Renal cortex interstitium (tissue), 11 donors: ENCODE measurements around the gene WNT5A. TPM values are rescaled to one million over a fixed set of nuclear protein-coding genes. Genes with fewer than 3 reads are reported as not detected.
A peak's percentile ranks its signal among the peaks of the same experiment; 100 is the strongest.

ENCODE experiments used
- DNase-seq, 11 donors: peaks; one replicate each; pipeline ENCODE4 v3.0.0-alpha.2; 2013; ENCODE audit warnings: low read depth in 9 of 11, low spot score in 4 of 11; ENCODE audit errors: extremely low read depth in 1 of 11
- polyA plus RNA-seq, 3 donors: library from polyadenylated mRNA; unstranded; fragments of 120-200 nt; gene quantifications; one replicate each; pipeline ENCODE4 v1.2.1, GENCODE V29; 2013; ENCODE audit not compliant: insufficient read length in 3 of 3

Gene WNT5A
- polyA plus RNA-seq, 3 donors: 31.6 to 44.3 (median 39.9) TPM

DNA sequence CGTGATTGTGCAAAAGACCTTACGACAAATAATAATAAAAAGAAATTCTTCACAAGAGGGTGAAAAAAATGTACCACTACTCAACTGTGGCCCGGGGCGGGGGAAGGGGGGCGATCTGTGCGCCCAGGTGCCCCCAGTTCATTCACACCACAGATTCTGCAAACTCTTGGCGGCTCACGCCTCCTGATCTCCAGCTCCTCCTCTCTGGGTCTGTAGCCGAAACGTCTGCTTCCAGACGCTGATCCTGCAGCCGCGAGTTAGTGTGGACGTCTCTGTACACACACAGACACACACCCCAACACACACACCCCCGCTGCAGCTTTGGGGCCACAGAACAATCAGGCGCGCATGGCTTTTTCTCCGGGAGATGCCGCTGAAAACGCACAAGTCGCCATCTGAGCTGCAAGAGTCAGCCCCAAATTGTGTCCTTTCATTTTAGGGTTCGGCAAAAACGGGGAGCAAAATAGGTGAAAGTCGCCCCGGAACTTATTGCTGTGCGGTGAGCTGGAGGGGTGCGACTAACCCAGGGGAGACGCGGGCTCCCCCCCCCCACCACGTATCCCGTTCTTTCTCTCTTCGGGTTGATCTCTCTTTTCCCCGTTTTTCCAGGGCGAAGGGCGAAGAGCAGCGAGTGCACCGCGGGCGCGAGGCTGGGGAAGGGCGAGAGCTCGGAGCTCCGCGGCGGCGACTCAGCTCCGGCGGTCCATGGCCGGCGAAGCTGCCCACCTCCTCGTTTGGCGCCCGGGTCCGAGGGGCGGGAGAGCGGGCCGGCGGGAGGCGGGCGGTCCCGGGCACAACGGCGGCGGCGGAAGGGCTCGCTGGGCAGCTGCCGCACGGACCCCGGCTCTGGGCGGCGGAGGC is 505 bp upstream of the WNT5A start:
- DNase-seq: peak in 1 of 11 donors; percentile 43

DNA sequence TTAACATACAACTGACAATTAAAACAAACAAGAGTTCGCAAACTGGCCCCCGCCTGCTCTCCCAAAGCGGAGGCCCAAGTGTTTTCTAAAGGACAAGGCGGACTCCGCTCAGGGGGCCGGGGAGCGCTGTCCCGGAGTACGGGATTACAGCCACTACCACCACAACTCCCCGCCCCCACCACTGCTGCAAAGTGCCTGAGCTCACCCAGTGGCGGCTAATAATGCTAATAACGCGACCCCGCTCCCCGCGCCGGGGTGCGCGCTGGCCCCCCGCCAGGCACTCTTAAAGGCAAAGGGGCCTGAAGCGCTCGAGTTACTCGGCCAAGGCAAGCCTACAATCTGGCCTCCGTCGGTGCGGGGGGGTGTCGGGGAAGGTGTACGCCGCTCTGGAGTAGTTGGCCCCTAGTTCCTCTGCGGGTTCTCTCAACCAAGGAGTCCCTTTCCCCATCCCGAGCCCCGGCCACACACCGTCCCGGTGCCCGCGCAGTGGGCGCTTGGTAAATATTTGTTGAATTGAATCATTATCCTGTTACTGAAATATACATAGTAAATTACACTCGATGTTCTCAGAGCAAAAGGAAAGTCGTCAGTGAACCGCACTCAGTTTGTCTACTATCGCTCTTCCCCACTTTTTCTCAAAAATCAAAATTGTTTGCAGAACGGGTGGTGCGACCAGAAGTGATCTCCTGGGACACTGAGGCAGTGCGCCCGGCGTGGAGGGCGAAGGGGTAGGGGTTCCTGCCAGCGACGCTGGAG is 827 bp downstream of the WNT5A start:
- DNase-seq: peak in 2 of 11 donors; percentile 63

DNA sequence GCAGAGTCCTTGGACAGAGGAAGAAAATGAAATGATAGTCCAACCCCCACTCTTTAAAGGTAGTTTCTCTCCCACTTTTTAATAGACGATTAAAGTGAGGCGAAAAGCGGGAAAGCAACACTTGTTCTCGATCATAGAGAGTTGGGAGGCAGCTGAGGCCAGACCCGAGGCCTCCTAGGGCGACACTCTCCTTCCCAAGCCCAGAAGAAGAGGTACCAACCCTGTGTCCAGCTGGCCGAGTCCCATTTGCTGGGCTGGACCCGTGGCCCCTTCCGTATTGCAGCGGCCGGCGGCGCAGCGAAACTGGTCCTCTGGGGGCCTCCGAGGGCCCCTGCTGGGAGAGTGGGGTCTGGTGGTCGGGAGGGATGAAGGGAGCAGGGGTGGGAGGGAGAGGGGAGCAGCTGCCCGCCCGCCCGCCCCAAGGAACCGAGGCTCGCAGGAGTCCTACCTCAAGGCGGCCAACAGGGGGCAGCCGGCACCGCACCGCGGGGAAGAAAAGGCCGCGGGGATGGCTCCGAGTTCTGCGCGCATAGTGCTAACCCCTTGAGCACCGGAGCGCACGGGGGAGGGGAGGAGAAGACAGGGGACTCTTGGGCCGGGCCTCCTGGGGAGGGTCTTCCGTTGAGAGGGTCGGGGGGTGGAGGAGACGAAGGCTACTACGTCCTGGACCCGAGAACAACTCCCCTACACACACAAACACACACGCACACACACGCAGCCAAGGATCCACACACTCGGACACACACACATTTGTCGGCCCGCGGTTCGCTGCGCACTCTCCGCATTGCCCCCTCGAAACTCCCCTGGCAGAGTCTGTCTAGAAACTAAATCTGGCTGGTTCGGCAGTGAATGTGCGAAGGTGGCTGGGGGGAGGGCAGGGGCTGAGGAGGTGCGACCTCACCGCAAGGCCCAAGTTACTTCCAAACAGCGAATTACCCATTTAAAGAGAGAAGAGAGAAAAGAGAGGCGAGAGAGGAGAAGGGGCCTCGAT is 2.0 kb downstream of the WNT5A start:
- peak in 8 of 11 donors; percentile 80 to 88 (median 82) for DNase-seq

DNA sequence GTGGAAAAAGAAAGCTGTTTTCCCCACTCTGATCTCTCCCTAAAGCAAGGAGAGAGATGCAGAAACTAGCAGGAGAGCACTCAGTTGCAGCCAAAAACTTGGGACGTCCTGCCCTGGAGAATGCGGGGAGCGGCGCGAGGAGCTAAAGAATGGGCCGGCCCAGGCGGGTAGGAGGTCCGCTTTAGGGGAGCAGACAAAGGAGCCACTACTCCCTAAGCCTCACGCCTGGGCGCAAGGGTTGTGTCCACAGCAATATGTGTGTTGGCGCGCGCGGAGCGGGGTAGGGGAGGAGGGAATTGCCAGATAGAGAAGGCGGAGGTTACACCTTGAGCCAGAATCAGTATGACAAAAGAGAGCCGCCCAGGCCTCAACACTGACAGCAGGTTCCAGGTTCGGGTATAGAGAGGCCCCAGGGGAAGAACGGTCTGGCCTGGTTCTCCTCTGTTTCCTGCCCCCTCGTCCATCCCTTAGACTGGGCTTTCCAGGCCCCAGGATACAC is 2.9 kb downstream of the WNT5A start:
- no peak for DNase-seq

DNA sequence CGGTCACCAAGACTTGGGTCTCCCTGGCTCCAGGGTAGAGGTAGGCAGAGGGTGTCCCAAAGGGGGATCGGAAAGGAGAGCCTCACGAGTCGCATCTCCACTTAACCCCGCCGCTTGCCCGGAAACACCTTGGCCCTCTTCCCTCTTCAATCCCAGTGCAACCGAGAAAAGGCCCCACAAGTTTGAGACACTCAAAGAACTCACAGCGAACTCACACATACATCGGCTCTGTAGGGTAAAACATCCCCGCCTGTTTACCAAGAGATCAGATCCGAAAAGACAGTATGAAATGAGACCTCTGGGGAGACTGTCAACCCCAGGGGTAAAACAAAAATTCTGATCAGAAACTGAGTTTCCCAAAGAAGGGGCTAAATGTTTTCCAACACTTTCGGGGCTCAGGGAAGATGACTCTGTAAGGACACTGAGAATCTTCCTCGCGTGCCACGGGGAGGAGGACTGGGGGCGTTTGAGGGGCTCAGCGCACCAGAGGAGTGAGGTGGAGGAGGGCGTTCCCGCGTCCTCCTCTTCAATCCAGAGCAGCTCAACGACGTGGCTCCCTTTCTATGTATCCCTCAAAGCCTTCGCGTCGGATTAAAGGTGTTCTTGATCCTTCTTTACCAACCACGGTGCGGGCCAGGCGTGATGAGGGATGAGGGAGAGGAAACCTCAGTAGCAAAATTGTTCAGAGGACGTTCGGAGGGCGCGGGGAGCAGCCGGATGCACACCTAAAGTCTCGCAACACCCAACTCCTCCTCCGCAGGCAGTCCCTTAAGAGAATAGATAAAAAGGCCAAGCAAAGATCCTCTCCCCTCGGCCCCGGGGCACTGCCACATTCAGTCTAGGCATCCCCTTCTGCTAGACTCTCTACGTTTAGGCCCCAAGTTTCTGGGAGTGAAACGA is 3.7 kb downstream of the WNT5A start:
- no peak for DNase-seq

DNA sequence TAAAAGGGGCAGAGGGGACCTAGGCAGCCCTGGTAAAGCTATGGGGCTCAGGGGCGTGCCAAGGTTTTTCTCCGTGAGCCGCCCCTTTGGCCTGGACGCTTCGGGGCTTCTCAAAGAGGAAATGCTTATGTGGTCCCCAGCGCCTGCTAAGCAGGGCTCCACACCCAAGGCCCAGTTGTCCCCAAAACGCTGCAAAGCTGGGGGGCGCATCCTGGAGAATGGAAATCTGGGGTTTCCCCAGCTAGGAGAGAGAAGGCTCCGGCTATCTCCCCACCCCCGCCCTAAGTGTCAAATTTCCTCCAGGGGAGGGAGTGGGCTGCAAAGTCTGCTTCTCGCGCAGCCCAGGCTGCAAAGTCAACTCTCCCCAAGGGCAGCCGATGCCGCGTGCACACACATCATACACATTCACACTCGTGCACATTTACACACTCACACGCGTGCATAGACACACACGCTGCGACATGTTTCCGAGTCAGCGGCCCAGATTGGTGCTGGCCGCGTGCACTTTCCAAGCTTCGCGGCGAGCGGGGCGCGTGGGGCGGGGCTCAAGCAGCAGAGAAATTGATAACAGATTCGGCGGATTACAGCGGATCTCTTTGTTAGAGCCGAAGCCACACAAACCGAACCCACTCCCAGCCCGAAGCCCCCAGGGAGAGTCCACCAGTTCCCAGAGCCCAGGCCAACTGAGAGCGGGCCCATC is 4.5 kb downstream of the WNT5A start:
- peak in 1 of 11 donors; percentile 32 for DNase-seq

DNA sequence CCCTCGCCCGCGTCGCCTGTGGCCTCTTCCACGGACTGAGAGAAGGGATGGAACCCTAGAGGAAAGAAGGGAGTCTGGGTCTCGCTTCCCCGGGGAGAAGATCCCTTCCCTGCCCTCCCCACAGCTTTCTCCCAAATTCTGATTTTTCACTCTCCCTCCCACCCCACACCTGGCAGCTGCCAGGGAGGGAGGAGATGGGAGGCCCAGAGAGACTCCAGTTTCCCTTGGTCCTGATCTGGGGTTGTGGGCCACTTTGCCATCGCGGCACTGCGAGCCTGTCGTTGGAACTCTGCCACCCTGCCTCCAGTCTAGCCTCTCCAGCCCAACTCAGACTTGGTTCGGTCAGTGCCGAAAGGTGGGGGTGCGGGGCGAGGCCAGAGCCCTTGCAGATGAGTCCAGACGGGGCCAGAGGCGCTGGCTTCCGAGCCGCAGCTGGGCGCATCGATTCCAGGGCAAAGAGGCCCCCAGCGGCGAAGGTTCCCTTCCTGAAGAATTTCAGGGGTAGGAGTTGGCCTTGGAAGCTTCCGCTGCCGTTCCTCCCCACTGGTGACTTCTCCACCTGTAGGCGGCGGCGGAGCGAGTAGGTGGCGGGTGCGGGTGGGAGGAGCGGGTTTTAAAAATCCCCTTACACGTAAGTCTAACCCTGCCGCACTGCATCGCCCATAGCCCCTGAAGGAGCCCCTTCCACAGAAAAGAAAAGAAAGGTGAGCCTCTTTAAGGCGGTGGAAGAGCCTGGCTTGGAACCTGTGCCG is 5.2 kb downstream of the WNT5A start:
- DNase-seq: no peak

DNA sequence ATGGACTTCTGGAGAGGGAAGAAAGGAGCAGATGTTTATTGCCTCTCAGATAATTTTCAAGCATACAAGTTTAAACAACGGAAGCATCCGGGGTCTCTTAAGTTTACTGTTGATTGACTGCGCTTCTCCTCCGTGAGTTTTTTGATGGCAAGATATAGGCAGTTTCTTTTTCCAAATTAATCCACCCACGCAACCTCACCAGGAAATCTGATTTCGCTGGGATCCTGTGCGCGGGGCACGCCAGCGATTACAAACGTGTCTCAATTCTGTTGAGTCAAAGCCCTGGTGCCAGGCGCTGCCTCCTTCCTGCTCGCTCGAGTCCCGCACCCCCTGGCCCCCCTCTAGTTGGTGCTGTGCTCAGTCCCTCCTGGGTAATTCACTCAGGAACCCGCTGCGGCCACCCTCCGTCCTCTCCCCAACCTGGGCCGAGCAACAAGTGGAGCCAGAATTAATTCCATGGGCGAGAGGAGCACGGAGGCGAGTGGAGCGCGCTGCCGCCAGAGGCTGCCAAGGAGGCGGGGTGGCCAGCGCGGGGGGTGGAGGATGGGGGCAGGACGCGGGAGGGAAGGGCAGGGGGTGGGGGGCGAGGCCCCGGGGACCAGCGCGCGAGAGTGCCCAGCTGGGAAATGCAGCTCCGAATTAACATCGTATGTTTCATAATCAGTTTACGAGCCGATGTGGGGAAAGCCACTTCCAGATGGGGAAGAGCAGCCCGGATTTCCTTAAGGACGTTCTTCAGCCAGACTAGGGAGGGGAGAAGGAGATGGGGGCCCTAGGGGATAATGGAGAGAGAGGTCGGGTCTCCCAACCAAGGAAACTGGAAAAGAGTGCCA is 6.0 kb downstream of the WNT5A start:
- DNase-seq: no peak

DNA sequence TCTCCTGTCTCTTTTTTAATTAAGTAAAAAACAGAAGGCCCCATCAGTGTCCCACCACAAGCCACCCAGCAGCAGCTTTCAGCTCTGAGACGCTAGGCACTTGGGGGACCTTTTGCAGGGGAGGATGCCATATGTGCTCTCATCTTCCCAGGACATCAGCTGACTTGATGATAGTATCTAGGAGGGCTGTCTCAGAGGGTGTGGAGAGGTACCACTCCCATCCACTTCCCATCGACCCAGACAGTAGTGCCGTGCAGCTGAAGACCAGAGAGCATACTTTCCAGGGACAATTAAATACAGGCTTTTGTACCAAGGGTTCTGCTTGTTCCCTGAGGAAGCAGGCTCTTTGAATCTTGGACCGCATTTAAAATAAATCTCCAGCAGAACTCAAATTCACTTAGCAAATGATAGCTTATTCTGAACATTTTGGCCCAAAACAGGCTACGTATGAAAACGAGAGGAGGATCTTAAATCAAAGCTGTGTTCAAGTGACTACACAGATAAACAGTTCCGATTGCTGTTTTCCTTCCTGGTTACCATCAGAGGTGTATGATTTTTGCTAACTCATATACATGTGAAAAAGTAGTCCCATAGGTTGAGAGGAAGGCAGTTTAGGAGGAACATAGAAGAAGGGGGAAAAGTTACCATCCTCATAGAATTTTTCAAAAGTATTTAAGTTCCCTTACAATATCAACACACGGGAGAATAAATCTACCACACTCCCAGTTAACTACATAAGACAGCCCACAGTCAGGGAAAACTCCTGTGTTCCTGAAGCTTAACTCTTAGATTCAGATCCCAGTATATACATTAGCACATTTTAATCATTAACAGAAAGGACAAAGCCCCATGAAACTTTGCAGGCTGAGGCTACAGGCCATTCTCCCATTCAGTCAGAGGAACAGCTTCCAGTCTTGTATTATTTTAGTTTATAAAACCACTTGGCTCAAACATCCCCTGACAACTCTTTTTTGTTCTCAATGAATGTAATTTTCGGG is 9.5 kb downstream of the WNT5A start:
- no peak for DNase-seq

DNA sequence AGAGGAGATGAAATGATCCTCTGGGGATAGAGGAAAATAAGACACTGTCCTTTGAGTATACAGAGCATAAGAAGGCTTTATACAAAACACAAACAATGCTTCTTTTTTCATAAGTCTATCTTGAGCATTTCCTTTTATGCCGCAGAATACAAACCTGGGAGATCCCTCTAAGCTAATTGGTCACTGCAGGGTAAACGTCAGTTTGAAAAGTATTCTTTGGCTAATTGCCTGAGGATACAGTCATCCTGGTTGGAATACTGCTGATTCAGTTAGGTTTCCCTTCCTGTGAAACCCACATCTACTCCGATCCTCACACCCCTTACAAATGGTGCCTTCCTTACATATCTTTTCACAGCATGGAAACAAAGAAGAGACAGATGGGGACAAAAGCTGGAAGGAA is 10.6 kb downstream of the WNT5A start:
- DNase-seq: no peak

DNA sequence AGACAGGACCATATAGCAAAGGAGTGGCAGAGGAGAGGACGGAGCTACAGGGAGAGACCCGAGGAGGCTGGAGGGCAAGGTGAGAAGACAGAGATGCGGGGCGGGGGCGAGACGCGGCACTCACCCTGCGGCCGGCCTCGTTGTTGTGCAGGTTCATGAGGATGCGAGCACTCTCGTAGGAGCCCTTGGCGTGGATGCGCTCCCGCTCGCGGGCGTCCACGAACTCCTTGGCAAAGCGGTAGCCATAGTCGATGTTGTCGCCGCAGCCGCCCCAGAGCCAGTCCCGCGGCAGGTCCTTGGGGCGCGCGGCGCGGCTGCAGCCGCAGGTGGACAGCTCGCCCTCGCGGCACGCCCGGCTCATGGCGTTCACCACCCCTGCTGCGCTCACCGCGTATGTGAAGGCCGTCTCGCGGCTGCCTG is 12.9 kb downstream of the WNT5A start:
- no peak for DNase-seq

DNA sequence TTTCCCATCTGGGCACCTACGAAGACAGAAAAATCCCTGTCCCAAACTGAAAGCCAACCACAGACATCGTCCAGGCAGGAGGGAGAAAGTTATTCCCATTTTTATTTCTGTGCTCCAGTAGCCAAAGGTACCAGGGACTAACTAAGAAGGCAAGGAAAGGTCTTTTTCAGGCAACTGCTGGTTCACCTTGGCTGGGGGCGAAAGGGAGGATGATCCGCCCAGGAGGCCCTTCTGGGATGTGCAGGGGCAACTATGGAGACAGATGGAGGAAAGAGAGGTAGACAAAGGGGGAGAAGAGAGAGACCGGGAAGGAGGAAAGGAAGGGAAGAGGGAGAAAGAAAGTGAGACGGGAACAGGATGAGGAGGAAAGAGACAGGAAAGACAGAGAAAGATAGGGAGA is 13.3 kb downstream of the WNT5A start:
- no peak for DNase-seq

DNA sequence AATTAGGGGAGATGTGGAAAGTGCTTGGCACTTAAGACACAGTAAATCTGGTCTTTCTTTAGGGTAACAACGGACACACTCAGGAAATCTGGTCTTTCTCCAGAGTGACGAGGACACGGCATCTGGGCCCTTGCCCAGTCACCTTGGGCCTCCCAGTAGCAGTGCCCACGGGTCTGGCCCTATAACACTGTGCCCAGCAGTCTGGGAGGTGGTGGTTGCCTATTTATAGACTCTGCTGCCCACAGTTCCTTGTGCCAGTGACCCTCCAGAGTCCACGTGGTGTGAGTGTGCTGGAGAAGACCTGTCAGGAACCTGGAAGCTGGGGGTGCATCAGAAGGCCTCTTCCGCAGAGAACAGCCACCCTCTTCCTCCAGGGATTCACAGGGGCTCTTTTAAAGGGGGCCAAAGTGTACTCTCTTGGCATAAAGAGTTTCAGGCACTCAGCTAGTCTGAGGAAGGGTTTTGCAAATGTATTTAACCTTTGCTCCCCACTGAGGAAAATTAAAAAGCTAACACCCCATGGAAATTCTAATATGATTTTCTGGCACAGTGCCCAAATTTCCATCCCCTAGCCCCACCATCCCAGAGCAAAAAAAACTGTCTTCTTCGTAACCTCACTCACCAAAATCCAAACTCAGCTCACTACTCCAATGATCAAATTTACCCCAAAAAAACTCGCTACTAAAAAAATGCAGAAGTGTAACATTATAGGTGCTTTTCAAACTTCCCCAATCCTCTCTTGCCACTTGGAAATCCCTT is 15.4 kb downstream of the WNT5A start:
- DNase-seq: no peak

DNA sequence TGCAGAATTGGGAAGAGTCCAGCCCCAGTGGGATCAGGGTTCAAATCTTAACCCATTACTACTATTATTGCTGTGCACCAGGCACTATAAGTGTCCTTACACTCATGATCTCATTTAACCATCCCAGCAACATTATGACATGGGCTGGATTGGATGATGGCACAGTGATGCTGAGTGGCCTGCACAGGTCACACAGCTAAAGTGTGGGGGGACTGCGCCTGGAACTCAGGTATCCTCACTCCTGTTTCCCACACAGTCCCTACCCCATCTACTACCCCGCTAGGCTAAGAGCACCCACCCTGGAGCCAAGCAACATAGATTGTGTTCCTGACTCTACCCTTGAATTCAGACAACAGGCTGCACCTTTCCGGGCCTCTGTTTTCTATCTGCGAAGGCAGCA is 16.0 kb downstream of the WNT5A start:
- DNase-seq: no peak
